ENCODE results near the gene TMIGD1.

Gene TMIGD1

DNA sequence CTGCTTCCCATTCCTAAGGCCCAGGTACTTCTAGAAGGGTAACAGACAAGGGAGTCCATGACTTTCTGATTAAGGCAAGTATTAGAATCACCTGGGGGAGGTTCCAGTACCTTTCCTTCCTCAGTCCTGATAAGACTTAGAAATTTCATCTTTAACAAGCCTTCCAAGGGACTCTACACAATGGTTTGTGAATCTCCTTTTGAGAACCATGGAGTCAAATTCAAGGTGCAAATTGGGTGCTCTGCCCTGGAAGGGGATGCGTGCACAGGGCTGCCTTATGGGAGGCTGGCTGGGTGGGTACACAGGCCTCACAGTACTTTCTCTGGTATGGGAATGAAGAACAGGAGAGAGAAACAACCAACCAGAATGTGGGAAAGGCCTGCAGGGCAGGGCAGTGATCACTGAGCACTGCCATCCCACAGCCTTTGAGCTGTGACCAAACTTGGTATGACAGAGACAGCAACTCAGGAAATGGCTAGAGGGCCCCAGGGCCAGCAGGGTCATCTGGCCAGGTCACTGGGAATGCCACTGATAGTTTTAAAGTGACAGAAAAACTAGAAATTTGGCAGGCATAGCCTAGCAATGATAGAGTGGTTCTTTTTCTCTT is 3.6 kb upstream of the TMIGD1 start:
- Histone ChIP-seq H4K20me1 (ENCODE audit: insufficient read depth, low read length) (no peaks in the 10 kb centered on the region), H3K36me3 (replicated peaks; ENCODE audit: insufficient read depth, low read length) (no peaks in the 10 kb centered on the region), H3K27me3 (replicated peaks; ENCODE audit: insufficient read depth, low read length) (no peaks in the 10 kb centered on the region), H3K4me2 (ENCODE audit: low read depth, low read length) (no peak overlapping the region), H3K9ac (ENCODE audit: low read length) (no peak overlapping the region), H3K79me2 (ENCODE audit: low read length) (no peaks in the 10 kb centered on the region), H3K4me1 (ENCODE audit: low read length) (peaks cover 11% of the 10 kb centered on the region), H2AFZ (ENCODE audit: low read length) (no peak overlapping the region), H3K4me3 (ENCODE audit: low read length) (no peak overlapping the region), H3K27ac (ENCODE audit: low read length) (no peak overlapping the region), H3K9me3 (replicated peaks; ENCODE audit: insufficient read depth, low read length) (no peaks in the 10 kb centered on the region), H3F3A (ENCODE audit: insufficient read depth, low read length) (peaks cover 5% of the 10 kb centered on the region), H3K9me2 (replicated peaks; ENCODE audit: insufficient read depth, low read length) (no peaks in the 10 kb centered on the region)
- TF ChIP-seq, protein P1, sequence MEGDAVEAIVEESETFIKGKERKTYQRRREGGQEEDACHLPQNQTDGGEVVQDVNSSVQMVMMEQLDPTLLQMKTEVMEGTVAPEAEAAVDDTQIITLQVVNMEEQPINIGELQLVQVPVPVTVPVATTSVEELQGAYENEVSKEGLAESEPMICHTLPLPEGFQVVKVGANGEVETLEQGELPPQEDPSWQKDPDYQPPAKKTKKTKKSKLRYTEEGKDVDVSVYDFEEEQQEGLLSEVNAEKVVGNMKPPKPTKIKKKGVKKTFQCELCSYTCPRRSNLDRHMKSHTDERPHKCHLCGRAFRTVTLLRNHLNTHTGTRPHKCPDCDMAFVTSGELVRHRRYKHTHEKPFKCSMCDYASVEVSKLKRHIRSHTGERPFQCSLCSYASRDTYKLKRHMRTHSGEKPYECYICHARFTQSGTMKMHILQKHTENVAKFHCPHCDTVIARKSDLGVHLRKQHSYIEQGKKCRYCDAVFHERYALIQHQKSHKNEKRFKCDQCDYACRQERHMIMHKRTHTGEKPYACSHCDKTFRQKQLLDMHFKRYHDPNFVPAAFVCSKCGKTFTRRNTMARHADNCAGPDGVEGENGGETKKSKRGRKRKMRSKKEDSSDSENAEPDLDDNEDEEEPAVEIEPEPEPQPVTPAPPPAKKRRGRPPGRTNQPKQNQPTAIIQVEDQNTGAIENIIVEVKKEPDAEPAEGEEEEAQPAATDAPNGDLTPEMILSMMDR (IDR thresholded peaks at IDR 0.05; ENCODE audit: low read length) = no peak
- TF ChIP-seq EZH2phosphoT487 (IDR thresholded peaks at IDR 0.05; ENCODE audit: low read length) (no peak), EZH2 (optimal IDR thresholded peaks at IDR 0.05; ENCODE audit: low read depth, low read length) (no peak)
- no peak for DNase-seq

DNA sequence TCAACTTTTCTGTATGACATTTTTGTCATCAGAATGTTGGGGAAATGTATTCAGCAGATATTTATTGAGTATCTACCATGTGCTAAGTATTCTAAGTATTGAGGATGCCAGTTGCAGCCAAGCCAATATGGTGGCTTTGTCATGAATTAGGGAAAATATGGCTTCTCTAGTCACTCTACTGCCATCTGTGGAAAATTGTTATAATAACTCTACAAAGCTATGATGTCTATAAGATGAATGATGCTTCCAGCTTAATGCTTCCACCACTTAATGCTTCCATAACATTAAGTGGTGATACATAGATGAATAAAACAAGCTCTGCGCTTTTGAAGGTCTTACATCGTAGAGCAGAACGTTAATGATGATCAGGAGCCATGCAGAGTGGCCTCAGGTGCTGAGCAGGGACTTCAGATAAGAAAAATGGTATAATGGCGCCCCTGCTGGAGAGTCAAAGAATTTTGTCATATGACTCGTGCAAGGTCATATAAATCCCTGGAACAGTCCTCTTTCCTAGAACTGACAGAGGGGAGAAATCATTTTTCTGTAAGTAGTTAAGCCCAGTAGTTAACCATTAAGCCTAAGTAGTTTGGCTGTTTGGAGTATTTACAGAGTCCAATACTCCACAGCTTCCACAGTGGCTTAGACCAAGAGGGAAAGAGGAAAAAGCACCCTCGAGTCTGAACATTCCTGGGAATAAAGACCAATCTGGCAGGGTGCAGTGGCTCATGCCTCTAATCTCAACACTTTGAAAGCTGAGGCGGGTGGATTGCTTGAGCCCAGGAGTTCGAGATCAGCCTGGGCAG is 2.7 kb upstream of the TMIGD1 start:
- Histone ChIP-seq H3F3A (ENCODE audit: insufficient read depth, low read length) (peaks cover 11% of the 10 kb centered on the region), H3K4me3 (ENCODE audit: low read length) (no peak overlapping the region), H3K4me1 (ENCODE audit: low read length) (peaks cover 17% of the 10 kb centered on the region), H2AFZ (ENCODE audit: low read length) (no peak overlapping the region), H3K9ac (ENCODE audit: low read length) (no peak overlapping the region), H3K36me3 (replicated peaks; ENCODE audit: insufficient read depth, low read length) (no peaks in the 10 kb centered on the region), H3K79me2 (ENCODE audit: low read length) (no peaks in the 10 kb centered on the region), H3K27me3 (replicated peaks; ENCODE audit: insufficient read depth, low read length) (no peaks in the 10 kb centered on the region), H3K27ac (ENCODE audit: low read length) (no peak overlapping the region), H4K20me1 (ENCODE audit: insufficient read depth, low read length) (no peaks in the 10 kb centered on the region), H3K9me3 (replicated peaks; ENCODE audit: insufficient read depth, low read length) (no peaks in the 10 kb centered on the region), H3K4me2 (ENCODE audit: low read depth, low read length) (no peak overlapping the region), H3K9me2 (replicated peaks; ENCODE audit: insufficient read depth, low read length) (no peaks in the 10 kb centered on the region)
- no peak for TF ChIP-seq EZH2 (optimal IDR thresholded peaks at IDR 0.05; ENCODE audit: low read depth, low read length)
- TF ChIP-seq, protein P1 (IDR thresholded peaks at IDR 0.05; ENCODE audit: low read length) = peak; percentile 82
- TF ChIP-seq EZH2phosphoT487 (IDR thresholded peaks at IDR 0.05; ENCODE audit: low read length) = no peak
- peak; percentile 71 for DNase-seq

DNA sequence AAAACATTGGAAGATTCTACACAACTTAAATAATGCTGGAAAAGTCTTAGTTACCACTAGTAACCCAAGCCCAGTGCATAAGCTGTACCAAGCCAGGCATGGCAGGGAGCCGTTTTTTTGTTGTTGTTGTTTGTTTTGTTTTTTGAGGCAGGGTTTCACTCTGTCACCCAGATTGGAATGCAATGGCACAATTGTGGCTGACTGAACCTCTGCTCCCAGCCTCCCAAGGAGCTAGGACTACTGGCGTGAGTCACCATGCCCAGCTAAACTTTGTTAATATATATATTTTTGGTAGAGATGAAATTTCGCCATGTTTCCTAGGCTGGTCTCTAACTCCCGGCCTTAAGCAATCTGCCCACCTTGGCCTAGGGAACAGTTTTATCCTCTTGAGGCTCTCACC is 564 bp upstream of the TMIGD1 start:
- H3K4me2 ChIP-seq (ENCODE audit: low read depth, low read length) = no peak overlapping the region
- DNase-seq = no peak
- no peak overlapping the region for H2AFZ ChIP-seq (ENCODE audit: low read length)
- H3K36me3 ChIP-seq (replicated peaks; ENCODE audit: insufficient read depth, low read length) = no peaks in the 10 kb centered on the region
- H3K4me1 ChIP-seq (ENCODE audit: low read length) = peaks cover 26% of the 10 kb centered on the region
- no peaks in the 10 kb centered on the region for H3K79me2 ChIP-seq (ENCODE audit: low read length)
- H3K9me2 ChIP-seq (replicated peaks; ENCODE audit: insufficient read depth, low read length) = no peaks in the 10 kb centered on the region
- H3F3A ChIP-seq (ENCODE audit: insufficient read depth, low read length) = peaks cover 11% of the 10 kb centered on the region
- H3K27me3 ChIP-seq (replicated peaks; ENCODE audit: insufficient read depth, low read length) = no peaks in the 10 kb centered on the region
- H3K4me3 ChIP-seq (ENCODE audit: low read length) = no peak overlapping the region
- no peaks in the 10 kb centered on the region for H4K20me1 ChIP-seq (ENCODE audit: insufficient read depth, low read length)
- no peak overlapping the region for H3K27ac ChIP-seq (ENCODE audit: low read length)
- H3K9me3 ChIP-seq (replicated peaks; ENCODE audit: insufficient read depth, low read length) = no peaks in the 10 kb centered on the region
- TF ChIP-seq EZH2phosphoT487 (IDR thresholded peaks at IDR 0.05; ENCODE audit: low read length) = no peak
- TF ChIP-seq EZH2 (optimal IDR thresholded peaks at IDR 0.05; ENCODE audit: low read depth, low read length) = no peak
- H3K9ac ChIP-seq (ENCODE audit: low read length) = no peak overlapping the region
